Thoracic aorta (tissue), 2 donors: ENCODE results near the gene RFX7. TPM values are rescaled to one million over a fixed set of nuclear protein-coding genes. Genes with fewer than 3 reads are reported as not detected.
A peak's percentile ranks its signal among the peaks of the same experiment; 100 is the strongest.

Experiments
- ATAC-seq: fragments of 150-250 bp; one replicate; pipeline ENCODE4 v1.8.0; 2017; ENCODE audit warnings: low read depth; ENCODE audit not compliant: insufficient number of reproducible peaks, low FRiP score
- DNase-seq: peaks from one replicate; pipeline ENCODE4 v3.0.0-alpha.2; 2020; ENCODE audit warnings: low spot score
- H3K27ac ChIP-seq, 2 donors: fragments of 200-600 bp; sonication (generic); 1 replicate in 1 of 2; 2 replicates in 1 of 2; pipeline ENCODE4 v1.5.1; 2016; ENCODE audit warnings: mild to moderate bottlenecking in 2 of 2, moderate library complexity in 2 of 2
- H3K27me3 ChIP-seq: fragments of 200-600 bp; sonication (generic); replicated peaks from 2 replicates; pipeline ENCODE4 v1.6.0; 2016; ENCODE audit warnings: mild to moderate bottlenecking; ENCODE audit not compliant: insufficient read depth
- H3K36me3 ChIP-seq: fragments of 200-600 bp; sonication (generic); one replicate; pipeline ENCODE4 v1.5.1; 2016
- H3K4me1 ChIP-seq, 2 donors: fragments of 200-600 bp; sonication (generic); 1 replicate in 1 of 2; 2 replicates in 1 of 2; pipeline versions ENCODE4 v1.5.1 to v1.6.0; 2016; ENCODE audit warnings: low read depth in 2 of 2, mild to moderate bottlenecking in 1 of 2; ENCODE audit not compliant: control insufficient read depth in 1 of 2
- H3K4me3 ChIP-seq: fragments of 200-600 bp; sonication (generic); 2 replicates; pipeline ENCODE4 v1.5.1; 2016; ENCODE audit warnings: mild to moderate bottlenecking
- H3K9me3 ChIP-seq: fragments of 200-600 bp; sonication (generic); 2 replicates; pipeline ENCODE4 v1.5.1; 2016
- CTCF ChIP-seq: fragments of 200-600 bp; sonication (generic); IDR thresholded peaks from one replicate; pipeline ENCODE4 v1.5.1; 2019; ENCODE audit warnings: antibody characterized with exemption
- total RNA-seq, 2 donors: library from RNA; depleted of rRNA; stranded (reverse); fragments of >200 nt; gene quantifications; one replicate each; pipeline versions ENCODE4 v1.1.0 to v1.2.3, GENCODE V29; 2016

RFX7 gene
- total RNA-seq, 2 donors from 2014 or later = 7.0 to 8.0 TPM

- peaks cover 15 to 29% of the 10 kb centered on the region in 2 donors for H3K4me1 ChIP-seq
- H3K9me3 ChIP-seq = no peaks in the 10 kb centered on the region
- no peak overlapping the region for H3K4me3 ChIP-seq
- no peak overlapping the region for H3K27ac ChIP-seq
- no peaks in the 10 kb centered on the region for H3K27me3 ChIP-seq
- ATAC-seq (no peak), DNase-seq (no peak)
- no peaks in the 10 kb centered on the region for H3K36me3 ChIP-seq
- no peak for TF ChIP-seq CTCF
Observed at GRCh38 chr15:56105855-56106254, 137.8 kb downstream of the RFX7 start.

- no peak for ATAC-seq
- no peaks in the 10 kb centered on the region for H3K27me3 ChIP-seq
Observed at GRCh38 chr15:56102441-56102840, 141.2 kb downstream of the RFX7 start.

GRCh38 chr15:56099311-56099710 lies 144.4 kb downstream of the RFX7 start:
- DNase-seq (no peak), ATAC-seq (no peak)
- H3K9me3 ChIP-seq = no peaks in the 10 kb centered on the region
- TF ChIP-seq CTCF = no peak
- no peak overlapping the region for H3K27ac ChIP-seq
- H3K4me3 ChIP-seq = no peak overlapping the region
- H3K27me3 ChIP-seq = no peaks in the 10 kb centered on the region
- H3K4me1 ChIP-seq = peaks cover 19 to 41% of the 10 kb centered on the region in 2 donors
- peaks cover 19% of the 10 kb centered on the region for H3K36me3 ChIP-seq

More at GRCh38 chr15:56102441-56102840, 141.2 kb downstream of the RFX7 start:
- Histone ChIP-seq H3K27ac (peak overlapping the region; percentile 6 to 76), H3K9me3 (no peaks in the 10 kb centered on the region), H3K4me3 (peak overlapping the region; percentile 48), H3K4me1 (peaks cover 19 to 41% of the 10 kb centered on the region in 2 donors), H3K36me3 (no peaks in the 10 kb centered on the region)
- DNase-seq = no peak
- no peak for TF ChIP-seq CTCF

GRCh38 chr15:56098195-56098863 lies 145.3 kb downstream of the RFX7 start:
- Histone ChIP-seq H3K4me1 (peaks cover 19 to 33% of the 10 kb centered on the region in 2 donors), H3K9me3 (no peaks in the 10 kb centered on the region), H3K27ac (no peak overlapping the region), H3K36me3 (peaks cover 23% of the 10 kb centered on the region), H3K4me3 (no peak overlapping the region), H3K27me3 (no peaks in the 10 kb centered on the region)
- ATAC-seq (no peak), DNase-seq (no peak)
- no peak for TF ChIP-seq CTCF

- no peak for TF ChIP-seq CTCF
- Histone ChIP-seq H3K36me3 (peaks cover 23% of the 10 kb centered on the region), H3K27me3 (no peaks in the 10 kb centered on the region), H3K4me1 (peaks cover 5 to 13% of the 10 kb centered on the region in 2 donors), H3K9me3 (no peaks in the 10 kb centered on the region), H3K4me3 (no peak overlapping the region), H3K27ac (no peak overlapping the region)
- ATAC-seq = no peak
- no peak for DNase-seq
Observed at GRCh38 chr15:56095406-56095805, 148.3 kb downstream of the RFX7 start.
